ENCODE measurements around the gene PPP2R2D. TPM values are rescaled to one million over a fixed set of nuclear protein-coding genes. Genes with fewer than 3 reads are reported as not detected.

Gene PPP2R2D
- total RNA-seq, 4 donors from 2014 or later = 27.2 to 57.0 (median 44.1) TPM

GRCh38 chr10:131899116-131899690 lies 1.6 kb upstream of the PPP2R2D start:
- Histone ChIP-seq H3K27me3 (peaks cover 38% of the 10 kb centered on the region), H3K4me1 (peaks cover 0 to 36% (median 12%) of the 10 kb centered on the region in 3 donors), H3K36me3 (no peaks in the 10 kb centered on the region), H3K4me3 (no peak overlapping the region), H3K9me3 (no peaks in the 10 kb centered on the region), H3K27ac (no peak overlapping the region)
- TF ChIP-seq POLR2A (IDR thresholded peaks at IDR 0.05) (no peak), POLR2AphosphoS5 (IDR thresholded peaks at IDR 0.05) (no peak), EP300 (IDR thresholded peaks at IDR 0.05) (no peak)
- WGBS, 2 donors (ENCODE audit: low coverage in 1 of 2) = 53 to 68% methylated on average over 7 to 8 of the region's 8 CpGs
- no peak for ATAC-seq

- no peak for ATAC-seq
- no peak for TF ChIP-seq POLR2AphosphoS5 (IDR thresholded peaks at IDR 0.05)
- TF ChIP-seq POLR2A (IDR thresholded peaks at IDR 0.05) = no peak
- TF ChIP-seq EP300 (IDR thresholded peaks at IDR 0.05) = no peak
- TF ChIP-seq CTCF (IDR thresholded peaks at IDR 0.05) = no peak
- Histone ChIP-seq H3K36me3 (no peaks in the 10 kb centered on the region), H3K4me1 (peaks cover 0 to 42% (median 12%) of the 10 kb centered on the region in 3 donors), H3K4me3 (peak overlapping the region; percentile 71 to 98), H3K27ac (peak overlapping the region in 3 of 4 donors; percentile 94 to 98 (median 96)), H3K27me3 (peaks cover 31% of the 10 kb centered on the region), H3K9me3 (no peaks in the 10 kb centered on the region)
- WGBS, 2 donors (ENCODE audit: low coverage in 1 of 2) = 34 to 40% methylated on average over 4 to 8 of the region's 24 CpGs
Measured at GRCh38 chr10:131899695-131900349, 986 bp upstream of the PPP2R2D start.

GRCh38 chr10:131901181-131901829 lies 497 bp downstream of the PPP2R2D start:
- H3K4me1 ChIP-seq = peaks cover 0 to 57% (median 12%) of the 10 kb centered on the region in 3 donors
- TF ChIP-seq EP300 (IDR thresholded peaks at IDR 0.05) = no peak
- no peak for TF ChIP-seq CTCF (IDR thresholded peaks at IDR 0.05)
- TF ChIP-seq POLR2AphosphoS5 (IDR thresholded peaks at IDR 0.05) = no peak
- peak; percentile 9 to 12 for TF ChIP-seq POLR2A (IDR thresholded peaks at IDR 0.05)
- H3K9me3 ChIP-seq = no peaks in the 10 kb centered on the region
- H3K36me3 ChIP-seq = peaks cover 0 to 11% of the 10 kb centered on the region in 2 donors
- peak; percentile 18 for ATAC-seq
- peak overlapping the region; percentile 73 to 98 (median 95) for H3K27ac ChIP-seq
- peak overlapping the region; percentile 71 to 98 for H3K4me3 ChIP-seq
- WGBS, 2 donors (ENCODE audit: low coverage in 1 of 2) = no CpG with 5 or more reads among the region's 83 CpGs
- peaks cover 25% of the 10 kb centered on the region for H3K27me3 ChIP-seq

DNA sequence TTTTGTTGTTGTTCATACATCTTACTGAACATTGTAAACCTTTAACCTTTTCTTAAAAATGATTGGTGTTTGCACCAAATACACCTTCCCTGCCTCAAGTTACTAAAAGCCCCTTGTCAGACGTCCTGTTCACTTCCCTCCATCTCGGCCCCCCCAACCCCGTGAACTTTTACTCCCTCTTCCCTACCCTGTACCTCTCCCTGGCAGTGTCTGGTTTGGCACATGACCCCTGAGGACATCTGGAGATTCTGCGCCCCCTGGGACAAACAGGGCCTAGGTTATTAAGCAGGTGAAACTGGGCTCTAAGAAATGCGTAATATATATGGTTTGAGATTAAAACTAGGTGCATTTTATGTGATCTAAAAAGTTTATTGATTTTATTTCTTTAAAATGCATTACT lies 1.4 kb downstream of the PPP2R2D start:
- ATAC-seq = no peak
- Histone ChIP-seq H3K4me3 (peak overlapping the region in 1 of 2 donors; percentile 98), H3K36me3 (peaks cover 0 to 14% of the 10 kb centered on the region in 2 donors), H3K9me3 (no peaks in the 10 kb centered on the region), H3K27me3 (peaks cover 23% of the 10 kb centered on the region), H3K4me1 (peaks cover 0 to 66% (median 15%) of the 10 kb centered on the region in 3 donors), H3K27ac (peak overlapping the region in 2 of 4 donors; percentile 94 to 98)
- 47 to 48% methylated on average over 4 to 5 of the region's 5 CpGs for WGBS, 2 donors (ENCODE audit: low coverage in 1 of 2)
- no peak for TF ChIP-seq POLR2A (IDR thresholded peaks at IDR 0.05)
- TF ChIP-seq CTCF (IDR thresholded peaks at IDR 0.05) = no peak
- no peak for TF ChIP-seq EP300 (IDR thresholded peaks at IDR 0.05)
- no peak for TF ChIP-seq POLR2AphosphoS5 (IDR thresholded peaks at IDR 0.05)

DNA sequence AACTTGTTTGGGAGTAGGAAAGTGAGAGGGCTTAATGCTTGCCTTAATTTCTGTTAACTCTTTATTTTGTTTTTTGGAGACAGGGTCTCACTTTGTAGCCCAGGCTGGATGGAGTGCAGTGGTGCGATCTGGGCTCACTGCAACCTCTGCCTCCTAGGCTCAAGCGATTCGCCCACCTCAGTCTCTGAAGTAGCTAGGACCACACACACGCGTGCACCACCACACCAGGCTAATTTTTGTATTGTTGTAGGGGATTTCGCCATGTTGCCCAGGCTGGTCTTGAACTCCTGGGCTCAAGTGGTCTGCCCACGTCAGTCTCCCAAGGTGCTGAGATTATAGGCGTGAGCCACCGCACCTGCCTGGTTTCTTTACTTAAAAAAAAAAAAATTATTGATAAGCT lies 1.9 kb downstream of the PPP2R2D start:
- WGBS, 2 donors (ENCODE audit: low coverage in 1 of 2) = 81% methylated on average over 5 of the region's 9 CpGs; no CpG with 5 or more reads in 1 of the 2 donors
- H3K27me3 ChIP-seq = peaks cover 19% of the 10 kb centered on the region
- no peak for ATAC-seq
- H3K9me3 ChIP-seq = no peaks in the 10 kb centered on the region
- no peak overlapping the region for H3K27ac ChIP-seq
- TF ChIP-seq POLR2A (IDR thresholded peaks at IDR 0.05) = no peak
- TF ChIP-seq POLR2AphosphoS5 (IDR thresholded peaks at IDR 0.05) = no peak
- H3K4me3 ChIP-seq = no peak overlapping the region
- peaks cover 0 to 14% of the 10 kb centered on the region in 2 donors for H3K36me3 ChIP-seq
- H3K4me1 ChIP-seq = peaks cover 0 to 70% (median 15%) of the 10 kb centered on the region in 3 donors
